ENCODE measurements around the gene CPSF3. TPM values are rescaled to one million over a fixed set of nuclear protein-coding genes. Genes with fewer than 3 reads are reported as not detected.

The CPSF3 gene
- total and polyA plus RNA-seq, 7 donors, result 14.4 to 33.5 (median 23.2) TPM

- TF ChIP-seq CTCF (IDR thresholded peaks at IDR 0.05) (no peak), POLR2A (IDR thresholded peaks at IDR 0.05) (no peak), POLR2AphosphoS5 (IDR thresholded peaks at IDR 0.05) (peak in 1 of 4 donors; percentile 31)
- intact Hi-C loops (cut with DNase I), result no loop called here
- H3K9me3 ChIP-seq, result no peaks in the 10 kb centered on the region
- H3K4me1 ChIP-seq, result peaks cover 0 to 34% (median 30%) of the 10 kb centered on the region in 4 donors
- H3K4me3 ChIP-seq, result no peak overlapping the region
- H3K27me3 ChIP-seq, result no peaks in the 10 kb centered on the region
- peak; percentile 91 for DNase-seq
- peak overlapping the region; percentile 60 to 72 (median 66) for H3K27ac ChIP-seq
- 82 to 85% methylated on average over 30 of the region's 30 CpGs for WGBS, 2 donors
- peaks cover 0 to 49% (median 3%) of the 10 kb centered on the region in 4 donors for H3K36me3 ChIP-seq
Measured at GRCh38 chr2:9378433-9379390, 44.7 kb upstream of the CPSF3 start.

- peaks cover 0 to 47% (median 2%) of the 10 kb centered on the region in 4 donors for H3K36me3 ChIP-seq
- no peak for DNase-seq
- peaks cover 0 to 34% (median 30%) of the 10 kb centered on the region in 4 donors for H3K4me1 ChIP-seq
- H3K4me3 ChIP-seq, result no peak overlapping the region
- peak overlapping the region in 3 of 4 donors; percentile 65 to 72 (median 66) for H3K27ac ChIP-seq
- intact Hi-C loops (cut with DNase I), result no loop called here
- H3K27me3 ChIP-seq, result no peaks in the 10 kb centered on the region
- TF ChIP-seq POLR2AphosphoS5 (IDR thresholded peaks at IDR 0.05), result no peak
- no peak for TF ChIP-seq POLR2A (IDR thresholded peaks at IDR 0.05)
- TF ChIP-seq CTCF (IDR thresholded peaks at IDR 0.05), result no peak
- TF ChIP-seq EP300 (IDR thresholded peaks at IDR 0.05), result no peak
- H3K9me3 ChIP-seq, result no peaks in the 10 kb centered on the region
- WGBS, 2 donors, result 88 to 91% methylated on average over 5 of the region's 5 CpGs
Measured at GRCh38 chr2:9379391-9379755, 44.1 kb upstream of the CPSF3 start.

GRCh38 chr2:9380702-9381628 is 42.5 kb upstream of the CPSF3 start:
- Histone ChIP-seq H3K36me3 (peaks cover 0 to 35% (median 0%) of the 10 kb centered on the region in 4 donors), H3K4me1 (peaks cover 0 to 41% (median 37%) of the 10 kb centered on the region in 4 donors), H3K9me3 (no peaks in the 10 kb centered on the region), H3K4me3 (no peak overlapping the region), H3K27me3 (no peaks in the 10 kb centered on the region), H3K27ac (peak overlapping the region; percentile 69 to 78 (median 70))
- intact Hi-C loops (cut with DNase I), result no loop called here
- peak; percentile 79 for DNase-seq
- 79 to 81% methylated on average over 18 of the region's 18 CpGs for WGBS, 2 donors
- no peak for TF ChIP-seq CTCF (IDR thresholded peaks at IDR 0.05)
- TF ChIP-seq POLR2AphosphoS5 (IDR thresholded peaks at IDR 0.05), result peak in 3 of 4 donors; percentile 4 to 31 (median 10)

GRCh38 chr2:9382604-9383235 is 40.7 kb upstream of the CPSF3 start:
- WGBS, 2 donors, result 92% methylated on average over 6 of the region's 6 CpGs
- H3K9me3 ChIP-seq, result no peaks in the 10 kb centered on the region
- H3K36me3 ChIP-seq, result peaks cover 0 to 24% (median 0%) of the 10 kb centered on the region in 4 donors
- DNase-seq, result peak; percentile 7
- no peaks in the 10 kb centered on the region for H3K27me3 ChIP-seq
- intact Hi-C loops (cut with DNase I), result no loop called here
- H3K4me1 ChIP-seq, result peaks cover 0 to 47% (median 44%) of the 10 kb centered on the region in 4 donors
- TF ChIP-seq CTCF (IDR thresholded peaks at IDR 0.05), result no peak
- no peak for TF ChIP-seq POLR2AphosphoS5 (IDR thresholded peaks at IDR 0.05)
- TF ChIP-seq EP300 (IDR thresholded peaks at IDR 0.05), result no peak
- no peak for TF ChIP-seq POLR2A (IDR thresholded peaks at IDR 0.05)
- peak overlapping the region in 1 of 4 donors; percentile 78 for H3K27ac ChIP-seq
- H3K4me3 ChIP-seq, result no peak overlapping the region
